HG03565 (cell line): Measurements from ENCODE around the gene ITPKB.

ENCODE experiments used
- ATAC-seq: cut with Tn5 transposase; IDR thresholded peaks from one replicate; pipeline ENCODE4 v1.9.1; 2021; ENCODE audit warnings: mild to moderate bottlenecking, moderate library complexity; ENCODE audit not compliant: unreplicated experiment

The ITPKB gene

GRCh38 chr1:226586116-226586515 lies 153.0 kb downstream of the ITPKB start:
- ATAC-seq: no peak

GRCh38 chr1:226584164-226584563 lies 154.9 kb downstream of the ITPKB start:
- ATAC-seq: no peak

GRCh38 chr1:226582966-226583365 lies 156.1 kb downstream of the ITPKB start:
- ATAC-seq: no peak
